Naive thymus-derived CD4-positive, alpha-beta T cell (primary cell): ENCODE data around the gene ANXA11. TPM values are rescaled to one million over a fixed set of nuclear protein-coding genes. Genes with fewer than 3 reads are reported as not detected.

ENCODE experiments used
- ATAC-seq: fragments of 150-1000 bp; cut with Tn5 transposase; 2 replicates; pipeline ENCODE4 v1.10.0; 2021; ENCODE audit warnings: mild to moderate bottlenecking, moderate library complexity
- CTCF ChIA-PET: fragments of 350-600 bp; sonication (Branson Sonifier 250); formaldehyde crosslinking; loops from one replicate; lab custom pipeline; 2021; ENCODE audit warnings: antibody characterized with exemption; lab: Charles Lee
- POLR2A ChIA-PET: fragments of 350-600 bp; sonication (Branson Sonifier 250); formaldehyde crosslinking; loops from one replicate; lab custom pipeline; 2021; ENCODE audit warnings: antibody characterized with exemption, inconsistent platforms; lab: Charles Lee
- DNase-seq, 9 donors: peaks; one replicate each; pipeline versions ENCODE4 v3.0.0 to v3.0.0-alpha.2; 2020 to 2022; ENCODE audit warnings: mixed read lengths in 1 of 9
- H3K27ac ChIP-seq: one replicate; pipeline ENCODE4 v1.7.0; 2013; ENCODE audit warnings: mild to moderate bottlenecking, low read depth, low read length, moderate library complexity
- H3K27me3 ChIP-seq, 2 donors: one replicate each; pipeline ENCODE4 v1.7.0; 2013; ENCODE audit warnings: low read length in 2 of 2, mild to moderate bottlenecking in 2 of 2, moderate library complexity in 2 of 2; ENCODE audit not compliant: control insufficient read depth in 2 of 2, insufficient read depth in 2 of 2
- H3K36me3 ChIP-seq, 3 experiments: 1 replicate in 2 of 3; 2 replicates in 1 of 3; pipeline ENCODE4 v1.7.0; 2013; ENCODE audit warnings: low read length in 3 of 3, mild to moderate bottlenecking in 3 of 3, moderate library complexity in 1 of 3; ENCODE audit not compliant: insufficient read depth in 3 of 3, control insufficient read depth in 2 of 3
- H3K4me1 ChIP-seq, 2 donors: one replicate each; pipeline ENCODE4 v1.7.0; 2013; ENCODE audit warnings: low read length in 2 of 2, mild to moderate bottlenecking in 2 of 2, moderate library complexity in 1 of 2; ENCODE audit not compliant: control insufficient read depth in 2 of 2, insufficient read depth in 2 of 2
- H3K4me3 ChIP-seq: 2 replicates; pipeline ENCODE4 v1.7.0; 2013; ENCODE audit warnings: mild to moderate bottlenecking, low read length
- H3K9me3 ChIP-seq, 3 experiments: 1 replicate in 2 of 3; 2 replicates in 1 of 3; pipeline ENCODE4 v1.7.0; 2013; ENCODE audit warnings: low read length in 3 of 3; ENCODE audit not compliant: control insufficient read depth in 2 of 3
- H3K27ac Mint-ChIP-seq, 9 donors: one replicate each; pipeline ENCODE4 v1.8.0; 2020 to 2022; ENCODE audit warnings: mixed read lengths in 9 of 9, mild to moderate bottlenecking in 8 of 9, moderate library complexity in 5 of 9, inconsistent platforms in 2 of 9
- H3K27me3 Mint-ChIP-seq, 5 donors: one replicate each; pipeline ENCODE4 v1.8.0; 2021 to 2022; ENCODE audit warnings: mixed read lengths in 5 of 5, mild to moderate bottlenecking in 1 of 5
- H3K36me3 Mint-ChIP-seq, 5 donors: one replicate each; pipeline ENCODE4 v1.8.0; 2020 to 2022; ENCODE audit warnings: mixed read lengths in 5 of 5, mild to moderate bottlenecking in 3 of 5, inconsistent platforms in 1 of 5
- H3K4me1 Mint-ChIP-seq, 7 donors: one replicate each; pipeline ENCODE4 v1.8.0; 2020 to 2022; ENCODE audit warnings: mixed read lengths in 7 of 7, mild to moderate bottlenecking in 3 of 7, inconsistent platforms in 1 of 7
- H3K4me3 Mint-ChIP-seq, 10 donors: one replicate each; pipeline ENCODE4 v1.8.0; 2020 to 2022; ENCODE audit warnings: mild to moderate bottlenecking in 10 of 10, mixed read lengths in 10 of 10, moderate library complexity in 6 of 10, inconsistent platforms in 2 of 10
- H3K9me3 Mint-ChIP-seq, 11 donors: one replicate each; pipeline ENCODE4 v1.8.0; 2020 to 2022; ENCODE audit warnings: mixed read lengths in 11 of 11, mild to moderate bottlenecking in 4 of 11, inconsistent platforms in 1 of 11, moderate library complexity in 1 of 11
- intact Hi-C, 2 donors: fragments of 100-400 bp; cut with micrococcal nuclease; formaldehyde crosslinking; loops; one replicate each; pipeline ENCODE4 v1.15.1; 2023
- polyA plus RNA-seq, 2 donors: library from polyadenylated mRNA; unstranded; fragments of 300-500 nt; fragmentation: Illumina TruSeq; gene quantifications; one replicate each; pipeline ENCODE4 v1.2.3, GENCODE V29; 2021
- total RNA-seq, 6 experiments: library from RNA in 5 of 6; stranded (reverse) in 5 of 6; gene quantifications; 1 replicate in 5 of 6; 2 replicates in 1 of 6; pipeline ENCODE4 v1.2.3 and lab custom pipeline; 2021 to 2026

ANXA11 gene
- total and polyA plus RNA-seq, 7 experiments from 2014 or later: 189 to 278 (median 231) TPM

GRCh38 chr10:80163741-80164341 is 41.5 kb downstream of the ANXA11 start:
- ChIA-PET POLR2A (no interaction called here), CTCF (no interaction called here)
- Histone ChIP-seq H3K27me3 (no peaks in the 10 kb centered on the region), H3K27ac (no peak overlapping the region), H3K9me3 (no peaks in the 10 kb centered on the region), H3K4me1 (no peaks in the 10 kb centered on the region), H3K4me3 (no peak overlapping the region), H3K36me3 (peaks cover 15 to 100% (median 44%) of the 10 kb centered on the region in 3 experiments)
- intact Hi-C loops: no loop called here
- Mint-ChIP-seq H3K4me1 (peaks cover 0 to 28% (median 5%) of the 10 kb centered on the region in 7 donors), H3K36me3 (peaks cover 24 to 48% (median 29%) of the 10 kb centered on the region in 5 donors), H3K9me3 (peaks cover 0 to 2% (median 0%) of the 10 kb centered on the region in 11 donors), H3K4me3 (no peak overlapping the region), H3K27me3 (no peaks in the 10 kb centered on the region), H3K27ac (peak overlapping the region in 5 of 9 donors; percentile 39 to 82 (median 49))
- ATAC-seq: no peak
- DNase-seq: no peak

DNA sequence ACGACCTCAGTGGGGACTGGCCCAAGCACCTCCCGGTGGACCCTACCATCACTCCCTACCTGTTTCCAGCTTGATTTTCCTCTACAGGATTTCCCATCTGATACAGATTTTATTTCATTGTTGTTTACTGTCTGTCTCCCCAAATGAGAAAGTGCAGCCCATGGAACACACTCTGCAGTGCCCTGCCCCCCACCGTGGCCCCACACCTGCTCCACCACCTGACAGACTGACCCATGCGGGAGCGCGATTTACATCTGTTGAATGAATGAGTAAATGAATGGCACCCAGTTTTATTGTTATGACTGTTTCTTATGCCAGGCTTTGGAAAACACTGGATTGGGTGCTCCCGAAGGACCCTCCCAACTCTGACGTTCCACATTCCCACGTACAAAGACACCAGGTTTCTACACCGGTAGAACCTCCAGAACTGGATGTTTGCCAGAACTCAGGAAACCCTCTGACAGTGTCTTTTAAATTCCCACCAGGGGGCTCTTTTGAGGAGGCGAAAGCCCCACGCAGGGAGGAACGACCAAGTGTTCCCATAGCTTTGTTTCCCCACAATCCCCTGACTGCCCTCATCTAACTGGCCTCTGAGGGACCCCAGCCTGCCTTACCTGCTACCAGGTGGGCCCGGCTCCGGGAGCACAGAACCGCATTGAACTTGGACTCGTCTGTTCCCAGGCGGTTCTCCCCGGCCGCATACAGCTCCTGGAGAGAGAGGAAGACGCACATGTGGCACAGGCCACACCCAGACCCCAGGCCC is 43.8 kb downstream of the ANXA11 start:
- ChIA-PET CTCF (interaction anchor here (0.6 to 1.4 kb wide), 4 partner anchors 17 to 61 kb away, joined by 3 read pairs; no protein-coding TSS in a partner anchor), POLR2A (interaction anchor here (0.7 to 1.2 kb wide), 2 partner anchors 15 to 26 kb away, joined by 3 to 4 read pairs; no protein-coding TSS in a partner anchor)
- Histone ChIP-seq H3K27ac (no peak overlapping the region), H3K4me1 (no peaks in the 10 kb centered on the region), H3K27me3 (no peaks in the 10 kb centered on the region), H3K9me3 (no peaks in the 10 kb centered on the region), H3K4me3 (no peak overlapping the region), H3K36me3 (peaks cover 15 to 100% (median 60%) of the 10 kb centered on the region in 3 experiments)
- peak in 3 of 9 donors; percentile 20 to 32 (median 27) for DNase-seq
- H3K27ac Mint-ChIP-seq: peak overlapping the region in 8 of 9 donors; percentile 53 to 90 (median 72)
- H3K9me3 Mint-ChIP-seq: peaks cover 0 to 2% (median 0%) of the 10 kb centered on the region in 11 donors
- H3K27me3 Mint-ChIP-seq: no peaks in the 10 kb centered on the region
- intact Hi-C loops: loop anchor here in 1 of 2 donors (2.0 kb wide), 1 partner anchor 17 kb away; no protein-coding TSS in a partner anchor
- peaks cover 0 to 38% (median 5%) of the 10 kb centered on the region in 7 donors for H3K4me1 Mint-ChIP-seq
- ATAC-seq: no peak
- H3K4me3 Mint-ChIP-seq: no peak overlapping the region
- peaks cover 32 to 69% (median 43%) of the 10 kb centered on the region in 5 donors for H3K36me3 Mint-ChIP-seq

- ChIA-PET POLR2A (interaction anchor here (0.8 kb wide), 1 partner anchor 12 kb away, joined by 3 read pairs; no protein-coding TSS in a partner anchor), CTCF (interaction anchor here (0.5 to 1.3 kb wide), 6 partner anchors 10 to 986 kb away, joined by 3 to 5 read pairs (median 3); no protein-coding TSS in a partner anchor)
- Mint-ChIP-seq H3K9me3 (peaks cover 0 to 2% (median 0%) of the 10 kb centered on the region in 11 donors), H3K36me3 (peaks cover 26 to 69% (median 44%) of the 10 kb centered on the region in 5 donors), H3K27me3 (no peaks in the 10 kb centered on the region), H3K4me3 (no peak overlapping the region), H3K27ac (peak overlapping the region; percentile 26 to 90 (median 78)), H3K4me1 (peaks cover 0 to 31% (median 5%) of the 10 kb centered on the region in 7 donors)
- no peaks in the 10 kb centered on the region for H3K4me1 ChIP-seq
- H3K36me3 ChIP-seq: peaks cover 14 to 100% (median 54%) of the 10 kb centered on the region in 3 experiments
- no peaks in the 10 kb centered on the region for H3K27me3 ChIP-seq
- ATAC-seq (no peak), DNase-seq (no peak)
- H3K27ac ChIP-seq: no peak overlapping the region
- no peak overlapping the region for H3K4me3 ChIP-seq
- no peaks in the 10 kb centered on the region for H3K9me3 ChIP-seq
- intact Hi-C loops: loop anchor here in 1 of 2 donors (2.0 kb wide), 1 partner anchor 16 kb away; no protein-coding TSS in a partner anchor
Observed at GRCh38 chr10:80160361-80161320, 44.7 kb downstream of the ANXA11 start.

DNA sequence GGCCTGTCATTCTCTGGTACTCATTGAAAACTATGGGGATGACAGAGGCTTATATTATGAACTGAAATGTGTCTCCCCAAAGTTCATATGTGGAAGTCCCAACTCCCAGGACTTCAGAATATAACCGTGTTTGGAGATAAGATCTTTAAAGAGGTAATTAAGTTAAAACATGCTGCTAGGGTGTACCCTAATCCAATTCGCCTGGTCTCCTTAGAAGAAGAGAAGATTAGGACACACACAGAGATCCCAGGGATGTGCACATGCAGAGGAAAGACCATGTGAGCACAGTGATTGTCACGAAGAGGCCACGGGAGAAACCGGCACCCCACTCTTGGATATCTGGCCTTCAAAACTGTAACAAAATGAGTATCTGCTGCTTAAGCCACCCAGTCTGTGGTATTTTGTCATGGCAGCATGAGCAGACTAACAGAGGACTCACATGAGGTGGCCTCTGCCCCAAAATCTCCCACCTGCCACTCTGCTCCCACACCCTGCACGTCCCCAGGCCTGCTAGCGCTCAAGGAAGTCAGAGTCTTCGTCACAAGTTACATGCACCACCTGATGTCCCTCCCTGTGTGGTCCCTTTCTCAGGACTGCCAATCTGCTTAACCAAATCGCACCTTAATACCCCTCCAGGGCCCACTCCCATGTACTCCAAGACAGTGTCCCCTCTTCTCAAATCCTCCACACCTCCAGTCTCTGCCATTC is 46.0 kb downstream of the ANXA11 start:
- Mint-ChIP-seq H3K4me3 (no peak overlapping the region), H3K27ac (peak overlapping the region in 7 of 9 donors; percentile 9 to 94 (median 69)), H3K9me3 (peaks cover 0 to 2% (median 0%) of the 10 kb centered on the region in 11 donors), H3K4me1 (peaks cover 0 to 31% (median 5%) of the 10 kb centered on the region in 7 donors), H3K27me3 (no peaks in the 10 kb centered on the region), H3K36me3 (peaks cover 33 to 77% (median 47%) of the 10 kb centered on the region in 5 donors)
- Histone ChIP-seq H3K27me3 (no peaks in the 10 kb centered on the region), H3K4me1 (no peaks in the 10 kb centered on the region), H3K36me3 (peaks cover 17 to 100% (median 48%) of the 10 kb centered on the region in 3 experiments), H3K27ac (no peak overlapping the region), H3K9me3 (no peaks in the 10 kb centered on the region), H3K4me3 (no peak overlapping the region)
- DNase-seq: no peak
- ChIA-PET POLR2A (interaction anchor here (0.8 to 1.0 kb wide), 2 partner anchors 11 to 29 kb away, joined by 3 read pairs; no protein-coding TSS in a partner anchor), CTCF (interaction anchor here (0.6 kb wide), 2 partner anchors 34 to 103 kb away, joined by 3 read pairs; no protein-coding TSS in a partner anchor)
- no peak for ATAC-seq
- intact Hi-C loops: no loop called here

DNA sequence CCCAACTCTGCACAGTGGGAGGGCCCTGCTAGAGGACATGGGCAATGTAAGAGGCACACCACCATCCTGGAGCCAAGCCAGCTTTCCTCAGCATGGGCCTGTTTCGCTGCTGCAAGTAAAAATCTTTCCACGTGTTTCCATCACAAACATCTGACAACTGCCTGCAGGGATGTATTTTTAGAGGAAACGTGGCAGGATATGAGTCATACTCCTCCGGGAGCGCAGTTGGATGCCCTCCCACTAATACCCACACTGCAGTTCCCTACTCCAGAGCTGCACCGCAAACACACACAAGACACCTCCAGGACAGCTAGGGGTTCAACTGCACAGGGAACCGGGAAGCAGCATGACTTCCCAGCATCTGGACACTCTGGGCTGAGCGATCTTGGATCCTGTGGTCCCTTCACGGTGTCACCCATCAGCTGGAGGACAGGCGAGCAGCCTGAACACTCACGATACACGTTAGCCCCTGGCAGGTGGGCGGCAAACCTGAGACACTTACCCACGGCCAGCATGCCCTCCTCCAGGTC is 46.7 kb downstream of the ANXA11 start:
- H3K4me3 ChIP-seq: no peak overlapping the region
- H3K4me1 ChIP-seq: no peaks in the 10 kb centered on the region
- Mint-ChIP-seq H3K27me3 (no peaks in the 10 kb centered on the region), H3K4me3 (no peak overlapping the region), H3K9me3 (peaks cover 0 to under 1% (median 0%) of the 10 kb centered on the region in 11 donors), H3K27ac (peak overlapping the region in 5 of 9 donors; percentile 9 to 80 (median 45)), H3K4me1 (peaks cover 0 to 33% (median 5%) of the 10 kb centered on the region in 7 donors), H3K36me3 (peaks cover 30 to 80% (median 48%) of the 10 kb centered on the region in 5 donors)
- no peaks in the 10 kb centered on the region for H3K27me3 ChIP-seq
- ChIA-PET POLR2A (interaction anchor here (1.0 kb wide), 1 partner anchor 29 kb away, joined by 3 read pairs; no protein-coding TSS in a partner anchor), CTCF (interaction anchor here (0.6 to 1.1 kb wide), 2 partner anchors 63 to 102 kb away, joined by 3 read pairs; no protein-coding TSS in a partner anchor)
- ATAC-seq (peak; percentile 55), DNase-seq (no peak)
- peaks cover 16 to 100% (median 44%) of the 10 kb centered on the region in 3 experiments for H3K36me3 ChIP-seq
- no peak overlapping the region for H3K27ac ChIP-seq
- intact Hi-C loops: no loop called here
- H3K9me3 ChIP-seq: no peaks in the 10 kb centered on the region
